GM19035 (cell line): ENCODE results near the gene TMCO4.

Source experiments
- ATAC-seq: cut with Tn5 transposase; IDR thresholded peaks from one replicate; pipeline ENCODE4 v1.9.1; 2021; ENCODE audit not compliant: unreplicated experiment

TMCO4 gene

GRCh38 chr1:19776933-19777332 lies 22.8 kb downstream of the TMCO4 start:
- ATAC-seq = no peak

- ATAC-seq = no peak
Measured at GRCh38 chr1:19776287-19776686, 23.4 kb downstream of the TMCO4 start.

- no peak for ATAC-seq
Measured at GRCh38 chr1:19775831-19776230, 23.9 kb downstream of the TMCO4 start.

GRCh38 chr1:19775317-19775716 lies 24.4 kb downstream of the TMCO4 start:
- ATAC-seq = no peak

- ATAC-seq = no peak
Measured at GRCh38 chr1:19774180-19774785, 25.4 kb downstream of the TMCO4 start.

- no peak for ATAC-seq
Measured at GRCh38 chr1:19773485-19773884, 26.2 kb downstream of the TMCO4 start.

GRCh38 chr1:19772053-19772452 lies 27.7 kb downstream of the TMCO4 start:
- no peak for ATAC-seq

- no peak for ATAC-seq
Measured at GRCh38 chr1:19771350-19771749, 28.4 kb downstream of the TMCO4 start.

- ATAC-seq = no peak
Measured at GRCh38 chr1:19770436-19771190, 29.1 kb downstream of the TMCO4 start.

GRCh38 chr1:19769211-19769932 lies 30.3 kb downstream of the TMCO4 start:
- no peak for ATAC-seq

GRCh38 chr1:19768353-19769210 lies 31.1 kb downstream of the TMCO4 start:
- no peak for ATAC-seq

- ATAC-seq = no peak
Measured at GRCh38 chr1:19765623-19766022, 34.1 kb downstream of the TMCO4 start.

- ATAC-seq = no peak
Measured at GRCh38 chr1:19764848-19765247, 34.9 kb downstream of the TMCO4 start.

GRCh38 chr1:19762175-19762779 lies 37.4 kb downstream of the TMCO4 start:
- ATAC-seq = no peak

GRCh38 chr1:19759740-19760089 lies 40.0 kb downstream of the TMCO4 start:
- ATAC-seq = no peak

GRCh38 chr1:19758227-19758830 lies 41.4 kb downstream of the TMCO4 start:
- no peak for ATAC-seq

- no peak for ATAC-seq
Measured at GRCh38 chr1:19757641-19758040, 42.1 kb downstream of the TMCO4 start.

GRCh38 chr1:19756480-19756879 lies 43.2 kb downstream of the TMCO4 start:
- no peak for ATAC-seq

GRCh38 chr1:19754482-19754881 lies 45.2 kb downstream of the TMCO4 start:
- ATAC-seq = no peak

GRCh38 chr1:19752083-19752696 lies 47.5 kb downstream of the TMCO4 start:
- no peak for ATAC-seq
